GM12878 (cell line): ENCODE data around the gene RHEB. TPM values are rescaled to one million over a fixed set of nuclear protein-coding genes. Genes with fewer than 3 reads are reported as not detected.

Experiments used
- ATAC-seq: fragments of 200-7000 bp; cut with Tn5 transposase; 3 replicates; pipeline ENCODE4 v1.9.1; 2020; ENCODE audit warnings: mild to moderate bottlenecking, moderate library complexity
- BruUV-seq: library from RNA; stranded (reverse); fragments of 400-500 nt; replicated peaks from 2 replicates; lab custom pipeline; 2021; lab: Mats Ljungman, UMichigan
- CTCF ChIA-PET: fragments of 300-600 bp; sonication (Branson Sonifier 250); formaldehyde crosslinking; extraction: SDS; loops from one replicate; lab custom pipeline; 2021; ENCODE audit warnings: inconsistent platforms; lab: Yijun Ruan, JAX
- POLR2A ChIA-PET: fragments of 350-600 bp; formaldehyde crosslinking; extraction: SDS; loops from one replicate; lab custom pipeline; 2021; ENCODE audit warnings: inconsistent platforms; lab: Charles Lee
- RAD21 ChIA-PET: fragments of 300-600 bp; sonication (Branson Sonifier 250); formaldehyde crosslinking; loops from one replicate; lab custom pipeline; 2023; ENCODE audit warnings: antibody characterized with exemption; ENCODE audit not compliant: unreplicated experiment; lab: Charles Lee
- SMC1A ChIA-PET: fragments of 300-600 bp; sonication (Branson Sonifier 250); formaldehyde crosslinking; loops from one replicate; lab custom pipeline; 2023; ENCODE audit not compliant: unreplicated experiment, uncharacterized antibody; lab: Charles Lee
- DNase-seq: peaks from one replicate; pipeline ENCODE4 v3.0.0-alpha.2; 2011; ENCODE audit warnings: low read depth, low spot score
- FAIRE-seq: peaks from 3 replicates; lab custom pipeline; 2011; peaks lifted over from hg19 to GRCh38; lab: Jason Lieb, UNC
- H2AFZ ChIP-seq: 2 replicates; pipeline ENCODE4 v1.6.0; 2011; ENCODE audit warnings: low read depth, low read length, control low read depth; ENCODE audit not compliant: control insufficient read depth
- H3K27ac ChIP-seq: 2 replicates; pipeline ENCODE4 v1.5.1; 2011; ENCODE audit warnings: control low read depth; ENCODE audit not compliant: control insufficient read depth, insufficient read depth
- H3K27me3 ChIP-seq, 2 experiments: replicated peaks in 1 of 2; 2 replicates each; pipeline versions ENCODE4 v1.6.0 to v1.6.1; 2011; ENCODE audit warnings: low read length in 1 of 2; ENCODE audit not compliant: control insufficient read depth in 2 of 2, insufficient read depth in 2 of 2
- H3K36me3 ChIP-seq, 2 experiments: 2 replicates each; pipeline ENCODE4 v1.5.1; 2011; ENCODE audit warnings: low read length in 1 of 2; ENCODE audit not compliant: control insufficient read depth in 2 of 2, insufficient read depth in 2 of 2
- H3K4me1 ChIP-seq: 2 replicates; pipeline ENCODE4 v1.6.1; 2011; ENCODE audit warnings: mild to moderate bottlenecking, low read length, moderate library complexity, mixed read lengths; ENCODE audit not compliant: control insufficient read depth, insufficient read depth
- H3K4me2 ChIP-seq: 2 replicates; pipeline ENCODE4 v1.6.0; 2011; ENCODE audit warnings: control low read depth; ENCODE audit not compliant: control insufficient read depth, insufficient read depth
- H3K4me3 ChIP-seq: fragments of 200-600 bp; sonication (generic); 2 replicates; pipeline ENCODE4 v1.5.1; 2016
- H3K79me2 ChIP-seq: 2 replicates; pipeline ENCODE4 v1.6.0; 2011; ENCODE audit warnings: low read length; ENCODE audit not compliant: control insufficient read depth, insufficient read depth
- H3K9ac ChIP-seq: 2 replicates; pipeline ENCODE4 v1.8.0; 2011; ENCODE audit warnings: low read length, control low read depth, mixed read lengths; ENCODE audit not compliant: control insufficient read depth, insufficient read depth
- H3K9me3 ChIP-seq: replicated peaks from 3 replicates; pipeline ENCODE4 v1.5.1; 2011; ENCODE audit warnings: mild to moderate bottlenecking, low read length; ENCODE audit not compliant: control insufficient read depth, insufficient read depth
- H4K20me1 ChIP-seq: 2 replicates; pipeline ENCODE4 v1.6.0; 2011; ENCODE audit not compliant: control insufficient read depth, insufficient read depth
- BHLHE40 ChIP-seq, 2 experiments: fragments of 450-650 bp in 1 of 2; IDR thresholded peaks; 2 replicates each; pipeline ENCODE4 v1.6.1; 2011 to 2017; ENCODE audit warnings: low read depth in 2 of 2, borderline replicate concordance in 1 of 2, improper control_type of control experiment in 1 of 2, low read length in 1 of 2, mild to moderate bottlenecking in 1 of 2
- FOS ChIP-seq: IDR thresholded peaks from 3 replicates; pipeline ENCODE4 v1.6.1; 2011; ENCODE audit warnings: borderline replicate concordance; ENCODE audit not compliant: insufficient read length; ENCODE audit errors: extremely low read depth
- KDM1A ChIP-seq: fragments of 200-600 bp; sonication (generic); IDR thresholded peaks from 2 replicates; pipeline ENCODE4 v1.6.1; 2016; ENCODE audit warnings: borderline replicate concordance
- LARP7 ChIP-seq: fragments of 450-650 bp; IDR thresholded peaks from 2 replicates; pipeline ENCODE4 v1.6.1; 2017; ENCODE audit warnings: mild to moderate bottlenecking
- MAX ChIP-seq: IDR thresholded peaks from 2 replicates; pipeline ENCODE4 v1.6.1; 2012; ENCODE audit warnings: low read depth, low read length, improper control_type of control experiment
- SKIL ChIP-seq: fragments of 450-650 bp; IDR thresholded peaks from 2 replicates; pipeline ENCODE4 v1.6.1; 2017; ENCODE audit warnings: mild to moderate bottlenecking, low read depth, inconsistent platforms; ENCODE audit not compliant: poor library complexity, severe bottlenecking
- TCF3 ChIP-seq: IDR thresholded peaks from 2 replicates; pipeline ENCODE4 v1.6.1; 2012; ENCODE audit warnings: low read depth, mild to moderate bottlenecking, low read length, borderline replicate concordance; ENCODE audit not compliant: insufficient read depth
- USF2 ChIP-seq: IDR thresholded peaks from 2 replicates; pipeline ENCODE4 v1.6.1; 2011; ENCODE audit warnings: low read depth, low read length, improper control_type of control experiment, borderline replicate concordance
- ZBTB11 ChIP-seq: fragments of 450-650 bp; formaldehyde crosslinking; IDR thresholded peaks from 2 replicates; pipeline ENCODE4 v1.5.0; 2022; ENCODE audit warnings: mild to moderate bottlenecking, missing genetic modification characterization
- WGBS: methylation state at CpG from one replicate; pipeline ENCODE4 v1.1.6; 2016; ENCODE audit warnings: low lambda C conversion rate; ENCODE audit not compliant: insufficient replicate concordance, insufficient coverage; ENCODE audit errors: missing lambda C conversion rate; 5-methylcytosine and 5-hydroxymethylcytosine counted together
- in situ Hi-C: fragments of 300-500 bp; cut with MboI; formaldehyde crosslinking; loops from 9 replicates; pipeline ENCODE4 v1.14.3; 2018; ENCODE audit warnings: mixed read lengths
- intact Hi-C: fragments of 100-400 bp; cut with micrococcal nuclease; formaldehyde crosslinking; loops from one replicate; pipeline ENCODE4 v1.14.2; 2022; ENCODE audit not compliant: unreplicated experiment
- polyA plus RNA-seq, 11 experiments: library from polyadenylated mRNA; depleted of rRNA in 4 of 11; unstranded in 6 of 11; stranded (reverse) in 5 of 11; fragments of >200 nt; fragmentation: Nextera tagmentation in 4 of 11; fragmentation: Illumina TruSeq in 1 of 11; extraction: Ambion mirVana in 4 of 11; extraction: Trizol in 1 of 11; gene quantifications; 1 replicate in 1 of 11; 2 replicates in 10 of 11; pipeline versions ENCODE4 v1.2.1 to v1.2.3, GENCODE V29; 2011 to 2016; ENCODE audit warnings: inconsistent platforms in 2 of 11, missing spikeins in 2 of 11, low read depth in 1 of 11
- total RNA-seq, 4 experiments: library from RNA; depleted of rRNA in 3 of 4; stranded (reverse); fragments of >200 nt in 3 of 4; fragmentation: Illumina TruSeq in 1 of 4; extraction: Trizol in 1 of 4; gene quantifications; 2 replicates each; pipeline versions ENCODE4 v1.2.1 to v1.2.3, GENCODE V29; 2013 to 2021
- TF ChIP-seq, protein P1 (sequence below): fragments of 450-650 bp; IDR thresholded peaks from 2 replicates; pipeline ENCODE4 v1.6.1; 2017; ENCODE audit warnings: antibody characterized with exemption, mild to moderate bottlenecking, moderate library complexity

The RHEB gene
- total and polyA plus RNA-seq, 10 of the 15 experiments (the other 5 are each of a cell fraction or from before 2014, with no cell fraction given) = 6.2 to 67.8 (median 38.0) TPM

GRCh38 chr7:151454932-151455530, 64.7 kb downstream of the RHEB start:
- H3K4me2 ChIP-seq = no peak overlapping the region
- ATAC-seq (no peak), DNase-seq (no peak), FAIRE-seq (no peak)
- H3K9ac ChIP-seq = no peak overlapping the region
- H3K36me3 ChIP-seq = no peaks in the 10 kb centered on the region
- RAD21 ChIA-PET = no interaction called here
- POLR2A ChIA-PET = no interaction called here
- WGBS = 87% methylated on average over 15 of the region's 15 CpGs
- no peak overlapping the region for H3K27ac ChIP-seq
- H4K20me1 ChIP-seq = no peaks in the 10 kb centered on the region
- intact Hi-C loops (no loop called here), in situ Hi-C loops (no loop called here)
- no peaks in the 10 kb centered on the region for H3K79me2 ChIP-seq
- CTCF ChIA-PET = no interaction called here
- SMC1A ChIA-PET = no interaction called here
- no peak overlapping the region for H2AFZ ChIP-seq
- no peaks in the 10 kb centered on the region; the same call in 2 of the 3 replicates for H3K9me3 ChIP-seq
- no peak overlapping the region for H3K4me3 ChIP-seq
- H3K27me3 ChIP-seq = no peaks in the 10 kb centered on the region
- H3K4me1 ChIP-seq = no peaks in the 10 kb centered on the region
- BruUV-seq = no TSS peak
- TF ChIP-seq BHLHE40 (IDR thresholded peaks at IDR 0.05; ENCODE audit: borderline replicate concordance in 1 of 2, low read depth in 2 of 2, low read length in 1 of 2) = no peak
- no peak for TF ChIP-seq SKIL
- no peak for TF ChIP-seq LARP7
- no peak for TF ChIP-seq MAX
- no peak for TF ChIP-seq ZBTB11
- TF ChIP-seq FOS = no peak
- TF ChIP-seq KDM1A = no peak
- TF ChIP-seq, protein P1, sequence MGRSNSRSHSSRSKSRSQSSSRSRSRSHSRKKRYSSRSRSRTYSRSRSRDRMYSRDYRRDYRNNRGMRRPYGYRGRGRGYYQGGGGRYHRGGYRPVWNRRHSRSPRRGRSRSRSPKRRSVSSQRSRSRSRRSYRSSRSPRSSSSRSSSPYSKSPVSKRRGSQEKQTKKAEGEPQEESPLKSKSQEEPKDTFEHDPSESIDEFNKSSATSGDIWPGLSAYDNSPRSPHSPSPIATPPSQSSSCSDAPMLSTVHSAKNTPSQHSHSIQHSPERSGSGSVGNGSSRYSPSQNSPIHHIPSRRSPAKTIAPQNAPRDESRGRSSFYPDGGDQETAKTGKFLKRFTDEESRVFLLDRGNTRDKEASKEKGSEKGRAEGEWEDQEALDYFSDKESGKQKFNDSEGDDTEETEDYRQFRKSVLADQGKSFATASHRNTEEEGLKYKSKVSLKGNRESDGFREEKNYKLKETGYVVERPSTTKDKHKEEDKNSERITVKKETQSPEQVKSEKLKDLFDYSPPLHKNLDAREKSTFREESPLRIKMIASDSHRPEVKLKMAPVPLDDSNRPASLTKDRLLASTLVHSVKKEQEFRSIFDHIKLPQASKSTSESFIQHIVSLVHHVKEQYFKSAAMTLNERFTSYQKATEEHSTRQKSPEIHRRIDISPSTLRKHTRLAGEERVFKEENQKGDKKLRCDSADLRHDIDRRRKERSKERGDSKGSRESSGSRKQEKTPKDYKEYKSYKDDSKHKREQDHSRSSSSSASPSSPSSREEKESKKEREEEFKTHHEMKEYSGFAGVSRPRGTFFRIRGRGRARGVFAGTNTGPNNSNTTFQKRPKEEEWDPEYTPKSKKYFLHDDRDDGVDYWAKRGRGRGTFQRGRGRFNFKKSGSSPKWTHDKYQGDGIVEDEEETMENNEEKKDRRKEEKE = no peak
- TF ChIP-seq USF2 = no peak
- no peak for TF ChIP-seq TCF3
